Activated CD4-positive, alpha-beta T cell treated with anti-CD3 and anti-CD28 coated beads for 36 hours (primary cell): ENCODE results near the gene EPG5. TPM values are rescaled to one million over a fixed set of nuclear protein-coding genes. Genes with fewer than 3 reads are reported as not detected.
"Not testable (repeated sequence)": the region's sequence is repeated elsewhere in the genome, so short reads cannot be mapped to it uniquely, and the experiment has no call there.

Experiments used
- ATAC-seq: fragments of 200-7000 bp; cut with Tn5 transposase; one replicate; pipeline ENCODE4 v1.10.0; 2021; ENCODE audit warnings: mild to moderate bottlenecking, moderate library complexity
- CTCF ChIA-PET: fragments of 350-600 bp; sonication (Branson Sonifier 250); formaldehyde crosslinking; loops from one replicate; lab custom pipeline; 2021; ENCODE audit warnings: antibody characterized with exemption; lab: Charles Lee
- POLR2A ChIA-PET: fragments of 350-600 bp; sonication (Branson Sonifier 250); formaldehyde crosslinking; loops from one replicate; lab custom pipeline; 2021; ENCODE audit warnings: antibody characterized with exemption, inconsistent platforms; lab: Charles Lee
- DNase-seq: peaks from one replicate; pipeline ENCODE4 v3.0.0-alpha.2; 2020
- H3K27ac Mint-ChIP-seq: one replicate; pipeline ENCODE4 v1.8.0; 2021; ENCODE audit warnings: mixed read lengths
- H3K27me3 Mint-ChIP-seq: one replicate; pipeline ENCODE4 v1.8.0; 2021; ENCODE audit warnings: mixed read lengths
- H3K36me3 Mint-ChIP-seq: one replicate; pipeline ENCODE4 v1.8.0; 2021; ENCODE audit warnings: low read depth, mixed read lengths
- H3K4me1 Mint-ChIP-seq: one replicate; pipeline ENCODE4 v1.8.0; 2021; ENCODE audit warnings: mixed read lengths
- H3K4me3 Mint-ChIP-seq: one replicate; pipeline ENCODE4 v1.8.0; 2021; ENCODE audit warnings: mild to moderate bottlenecking, moderate library complexity, mixed read lengths
- H3K9me3 Mint-ChIP-seq: one replicate; pipeline ENCODE4 v1.8.0; 2021; ENCODE audit warnings: low read depth, mixed read lengths
- intact Hi-C, 2 experiments: fragments of 100-400 bp; cut with DNase I in 1 of 2; cut with micrococcal nuclease in 1 of 2; formaldehyde crosslinking; loops; one replicate each; pipeline versions ENCODE4 v1.14.2 to v1.15.1; 2022 to 2024; cut with DNase I, micrococcal nuclease
- total RNA-seq, 2 experiments: library from RNA; stranded (reverse); gene quantifications; one replicate each; pipeline ENCODE4 v1.2.3, GENCODE V29; 2021

EPG5 gene
- total RNA-seq, 2 experiments from 2014 or later, result 13.6 to 14.5 TPM

DNA sequence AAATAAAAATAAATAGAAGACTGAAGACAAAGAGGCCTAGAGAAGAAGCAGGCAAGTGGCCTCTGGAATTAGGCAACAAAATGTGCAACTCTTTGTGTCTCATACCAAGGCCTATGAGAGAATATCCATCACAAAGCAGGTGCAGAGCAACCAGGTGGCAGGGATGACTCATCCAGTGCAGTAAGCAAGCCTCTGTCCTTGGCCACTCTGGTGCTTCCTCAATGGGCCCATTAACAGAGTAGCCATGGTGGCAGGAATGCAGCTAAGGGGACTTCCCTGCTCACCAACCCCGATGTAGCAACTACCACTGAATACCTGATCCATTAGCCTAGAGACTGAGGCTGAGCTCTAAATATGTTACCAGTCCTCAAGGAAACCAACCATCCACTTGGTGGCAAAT, 11.0 kb upstream of the EPG5 start:
- intact Hi-C loops, result no loop called here
- no peaks in the 10 kb centered on the region for H3K27me3 Mint-ChIP-seq
- H3K4me3 Mint-ChIP-seq, result no peak overlapping the region
- ATAC-seq (no peak), DNase-seq (no peak)
- no peaks in the 10 kb centered on the region for H3K9me3 Mint-ChIP-seq
- H3K27ac Mint-ChIP-seq, result no peak overlapping the region
- H3K4me1 Mint-ChIP-seq, result peaks cover 11% of the 10 kb centered on the region
- ChIA-PET CTCF (interaction anchor here (1.5 kb wide), 1 partner anchor 96 kb away, joined by 7 read pairs; no protein-coding TSS in a partner anchor), POLR2A (no interaction called here)
- no peaks in the 10 kb centered on the region for H3K36me3 Mint-ChIP-seq

GRCh38 chr18:45976974-45977373, 9.8 kb upstream of the EPG5 start:
- H3K9me3 Mint-ChIP-seq, result no peaks in the 10 kb centered on the region
- DNase-seq (no peak), ATAC-seq (no peak)
- no peaks in the 10 kb centered on the region for H3K27me3 Mint-ChIP-seq
- intact Hi-C loops, result no loop called here
- ChIA-PET CTCF (interaction anchor here (1.2 kb wide), 1 partner anchor 313 kb away, joined by 3 read pairs; no protein-coding TSS in a partner anchor), POLR2A (no interaction called here)
- H3K27ac Mint-ChIP-seq, result no peak overlapping the region
- peaks cover 11% of the 10 kb centered on the region for H3K4me1 Mint-ChIP-seq
- H3K36me3 Mint-ChIP-seq, result no peaks in the 10 kb centered on the region
- no peak overlapping the region for H3K4me3 Mint-ChIP-seq

- Mint-ChIP-seq H3K9me3 (no peaks in the 10 kb centered on the region), H3K27me3 (no peaks in the 10 kb centered on the region), H3K36me3 (no peaks in the 10 kb centered on the region), H3K4me1 (peaks cover 11% of the 10 kb centered on the region), H3K4me3 (no peak overlapping the region), H3K27ac (no peak overlapping the region)
- no peak for DNase-seq
- CTCF ChIA-PET, result interaction anchor here (1.2 kb wide), 1 partner anchor 313 kb away, joined by 3 read pairs; no protein-coding TSS in a partner anchor
- no peak for ATAC-seq
- POLR2A ChIA-PET, result no interaction called here
- intact Hi-C loops, result no loop called here
Measured at GRCh38 chr18:45976566-45976965, 9.4 kb upstream of the EPG5 start.

DNA sequence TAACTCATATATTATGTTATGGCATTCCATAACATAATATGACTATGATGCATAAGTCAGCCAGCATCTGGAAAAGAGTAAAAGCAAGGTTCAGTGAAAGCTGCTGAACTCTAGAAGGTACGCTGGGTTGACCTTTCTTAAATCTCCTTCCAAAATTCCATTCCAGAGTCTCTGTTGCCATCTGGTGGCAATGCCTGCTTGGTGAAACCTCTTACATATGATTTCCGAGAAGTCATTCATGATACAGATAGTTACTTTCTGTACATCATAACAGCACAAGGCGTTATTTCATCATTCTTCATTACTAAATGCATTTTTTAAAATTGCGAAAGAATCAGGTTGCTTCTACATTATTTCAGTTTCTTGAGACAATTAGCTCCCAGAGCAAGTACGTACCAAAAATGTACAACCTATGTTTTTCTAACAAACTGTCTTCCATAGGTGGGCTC, 7.0 kb upstream of the EPG5 start:
- H3K27ac Mint-ChIP-seq, result peak overlapping the region; percentile 89
- POLR2A ChIA-PET, result no interaction called here
- H3K4me3 Mint-ChIP-seq, result no peak overlapping the region
- H3K9me3 Mint-ChIP-seq, result no peaks in the 10 kb centered on the region
- DNase-seq (peak; percentile 83), ATAC-seq (peak; percentile 90)
- intact Hi-C loops, result loop anchor here (1.0 to 5.0 kb wide), 14 partner anchors 23 to 353 kb away; partner anchors contain the start of gene PSTPIP2 (in 1 of the 2)
- H3K27me3 Mint-ChIP-seq, result no peaks in the 10 kb centered on the region
- peaks cover 11% of the 10 kb centered on the region for H3K4me1 Mint-ChIP-seq
- no peaks in the 10 kb centered on the region for H3K36me3 Mint-ChIP-seq
- CTCF ChIA-PET, result interaction anchor here (0.7 to 4.0 kb wide), 11 partner anchors 11 to 320 kb away, joined by 3 to 15 read pairs (median 4); no protein-coding TSS in a partner anchor

DNA sequence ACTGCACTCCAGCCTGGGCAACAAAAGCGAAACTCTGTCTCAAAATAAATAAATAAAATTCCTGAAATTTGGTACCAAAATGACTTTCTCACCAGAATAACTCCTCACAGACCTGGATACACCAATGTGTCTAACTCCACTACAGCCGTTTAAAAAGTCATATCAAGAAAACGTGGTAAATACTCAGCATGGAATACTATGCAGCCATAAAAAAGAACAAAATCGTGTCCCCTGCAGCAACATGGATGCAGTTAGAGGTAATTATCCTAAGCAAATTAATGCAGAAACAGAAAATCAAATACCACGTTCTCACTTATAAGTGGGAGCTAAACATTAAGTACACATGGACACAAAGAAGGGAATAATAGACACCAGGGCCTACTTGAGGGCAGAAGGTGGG, 2.2 kb downstream of the EPG5 start:
- H3K4me3 Mint-ChIP-seq, H3K9me3 Mint-ChIP-seq, ATAC-seq, H3K27me3 Mint-ChIP-seq, DNase-seq, POLR2A ChIA-PET, intact Hi-C loops, H3K27ac Mint-ChIP-seq: not testable (repeated sequence)
- Mint-ChIP-seq H3K4me1 (peaks cover 52% of the 10 kb centered on the region), H3K36me3 (peaks cover 23% of the 10 kb centered on the region)
- CTCF ChIA-PET, result interaction anchor here (1.1 kb wide), 1 partner anchor 107 kb away, joined by 3 read pairs; the partner anchor contains the start of gene PSTPIP2

DNA sequence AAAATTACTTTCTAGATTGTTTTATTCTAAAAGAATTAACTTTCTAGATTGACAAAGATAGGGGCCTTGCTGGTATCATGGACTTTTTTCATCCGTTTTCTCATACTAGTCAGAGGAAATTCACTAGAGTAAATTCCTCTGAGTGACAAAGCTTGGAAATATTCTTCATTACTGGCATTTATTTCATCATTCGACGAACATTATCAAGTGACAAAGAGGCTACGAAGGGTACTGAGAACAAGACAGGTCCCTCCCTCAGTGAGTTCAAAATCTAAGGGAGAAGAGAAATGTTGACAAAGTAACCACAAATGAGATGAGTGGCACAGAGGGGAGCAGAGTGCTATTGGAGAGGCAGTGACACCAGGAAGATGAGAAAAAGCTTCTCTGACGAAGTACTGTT, 4.3 kb downstream of the EPG5 start:
- H3K4me3 Mint-ChIP-seq, result peak overlapping the region; percentile 11
- intact Hi-C loops, result no loop called here
- no peaks in the 10 kb centered on the region for H3K27me3 Mint-ChIP-seq
- H3K27ac Mint-ChIP-seq, result peak overlapping the region; percentile 83
- peak; percentile 24 for DNase-seq
- ATAC-seq, result peak; percentile 33
- peaks cover 57% of the 10 kb centered on the region for H3K4me1 Mint-ChIP-seq
- H3K9me3 Mint-ChIP-seq, result no peaks in the 10 kb centered on the region
- ChIA-PET CTCF (interaction anchor here (0.7 to 2.5 kb wide), 8 partner anchors 11 to 111 kb away, joined by 3 to 15 read pairs (median 4); no protein-coding TSS in a partner anchor), POLR2A (interaction anchor here (1.0 kb wide), 1 partner anchor 211 kb away, joined by 3 read pairs; a partner anchor contains a TSS)
- peaks cover 23% of the 10 kb centered on the region for H3K36me3 Mint-ChIP-seq

DNA sequence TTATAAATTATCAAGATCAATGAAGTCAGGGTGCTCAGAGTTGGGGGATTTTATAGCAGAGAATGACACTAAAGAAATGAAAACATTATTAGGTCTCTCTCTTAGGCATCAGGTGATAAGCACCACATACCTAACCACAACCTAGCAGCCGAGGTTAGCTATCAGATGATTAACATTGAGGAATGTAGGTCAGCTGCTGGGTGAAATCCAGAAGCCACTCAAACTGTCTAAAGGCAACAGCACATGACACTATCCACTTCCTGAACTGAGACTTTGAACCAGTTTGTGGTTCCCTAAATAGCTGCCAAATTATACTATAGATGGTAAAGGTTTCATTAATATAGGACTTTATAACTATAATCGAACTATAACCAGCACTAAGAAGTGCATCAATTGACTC, 4.7 kb downstream of the EPG5 start:
- peaks cover 23% of the 10 kb centered on the region for H3K36me3 Mint-ChIP-seq
- ATAC-seq, result peak; percentile 18
- DNase-seq, result peak; percentile 34
- H3K4me1 Mint-ChIP-seq, result peaks cover 60% of the 10 kb centered on the region
- peak overlapping the region; percentile 68 for H3K27ac Mint-ChIP-seq
- CTCF ChIA-PET, result interaction anchor here (0.6 to 2.5 kb wide), 9 partner anchors 10 to 111 kb away, joined by 3 to 15 read pairs (median 3); no protein-coding TSS in a partner anchor
- no peaks in the 10 kb centered on the region for H3K9me3 Mint-ChIP-seq
- no peak overlapping the region for H3K4me3 Mint-ChIP-seq
- intact Hi-C loops, result no loop called here
- no peaks in the 10 kb centered on the region for H3K27me3 Mint-ChIP-seq
- POLR2A ChIA-PET, result interaction anchor here (0.6 to 1.0 kb wide), 2 partner anchors 211 to 297 kb away, joined by 3 to 4 read pairs; a partner anchor contains a TSS

DNA sequence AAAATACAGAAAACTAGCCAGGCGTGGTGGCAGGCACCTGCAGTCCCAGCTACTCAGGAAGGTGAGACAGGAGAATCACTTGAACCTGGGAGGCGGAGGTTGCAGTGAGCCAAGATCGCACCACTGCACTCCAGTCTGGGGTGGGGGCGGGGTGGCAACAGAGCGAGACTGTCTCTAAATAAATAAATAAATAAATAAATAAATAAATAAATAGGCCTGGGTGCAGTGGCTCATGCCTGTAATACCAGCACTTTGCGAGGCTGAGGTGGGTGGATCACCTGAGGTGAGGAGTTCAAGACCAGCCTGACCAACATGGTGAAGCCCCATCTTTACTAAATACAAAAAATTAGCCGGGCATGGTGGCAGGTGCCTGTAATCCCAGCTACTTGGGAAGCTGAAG, 7.6 kb downstream of the EPG5 start:
- ATAC-seq, CTCF ChIA-PET, intact Hi-C loops, DNase-seq, H3K27ac Mint-ChIP-seq, H3K27me3 Mint-ChIP-seq, POLR2A ChIA-PET, H3K9me3 Mint-ChIP-seq, H3K4me3 Mint-ChIP-seq: not testable (repeated sequence)
- peaks cover 51% of the 10 kb centered on the region for H3K4me1 Mint-ChIP-seq
- peaks cover 25% of the 10 kb centered on the region for H3K36me3 Mint-ChIP-seq

DNA sequence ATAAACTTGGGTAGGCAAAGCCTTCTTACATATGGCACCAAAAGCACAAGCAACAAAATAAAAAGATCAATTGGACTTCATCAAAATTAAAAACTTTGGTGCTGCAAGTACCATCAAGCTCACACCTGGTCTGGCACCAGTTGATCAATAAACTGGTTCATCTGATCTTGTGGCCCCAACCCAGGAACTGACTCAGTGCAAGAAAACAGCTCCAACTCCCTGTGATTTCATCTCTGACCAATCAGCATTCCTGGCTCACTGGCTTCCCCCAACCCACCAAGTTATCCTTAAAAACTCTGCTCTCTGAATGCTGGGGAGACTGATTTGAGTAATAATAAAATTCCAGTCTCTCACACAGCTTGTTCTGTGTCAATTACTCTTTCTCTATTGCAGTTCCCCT, 8.4 kb downstream of the EPG5 start:
- DNase-seq (no peak), ATAC-seq (no peak)
- intact Hi-C loops, result no loop called here
- ChIA-PET POLR2A (no interaction called here), CTCF (interaction anchor here (0.6 to 1.0 kb wide), 3 partner anchors 11 to 115 kb away, joined by 3 read pairs; no protein-coding TSS in a partner anchor)
- peaks cover 32% of the 10 kb centered on the region for H3K36me3 Mint-ChIP-seq
- H3K9me3 Mint-ChIP-seq, result no peaks in the 10 kb centered on the region
- no peak overlapping the region for H3K4me3 Mint-ChIP-seq
- peaks cover 54% of the 10 kb centered on the region for H3K4me1 Mint-ChIP-seq
- no peak overlapping the region for H3K27ac Mint-ChIP-seq
- H3K27me3 Mint-ChIP-seq, result no peaks in the 10 kb centered on the region

DNA sequence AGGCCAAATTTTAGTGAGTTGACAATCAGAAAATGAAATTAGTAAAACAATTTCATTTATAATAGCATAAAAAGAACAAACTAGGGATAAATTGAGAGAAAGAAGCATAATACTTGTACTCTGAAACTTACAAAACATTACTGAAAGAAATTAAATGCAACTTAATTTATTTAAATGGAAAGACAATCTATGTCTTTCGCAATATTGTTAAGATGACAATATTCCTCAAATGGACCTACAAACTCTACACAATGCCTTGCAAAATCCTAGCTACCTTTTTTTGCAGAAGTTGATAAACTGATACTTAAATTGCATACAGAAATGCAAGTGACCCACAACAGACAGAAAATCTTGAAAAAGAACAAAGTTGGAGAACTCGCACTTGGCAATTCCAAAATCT, 9.1 kb downstream of the EPG5 start:
- Mint-ChIP-seq H3K27me3 (no peaks in the 10 kb centered on the region), H3K9me3 (no peaks in the 10 kb centered on the region), H3K4me3 (no peak overlapping the region), H3K4me1 (peaks cover 47% of the 10 kb centered on the region), H3K36me3 (peaks cover 36% of the 10 kb centered on the region), H3K27ac (no peak overlapping the region)
- ChIA-PET POLR2A (no interaction called here), CTCF (interaction anchor here (0.6 to 1.0 kb wide), 2 partner anchors 12 to 116 kb away, joined by 3 read pairs; no protein-coding TSS in a partner anchor)
- DNase-seq, result no peak
- intact Hi-C loops, result no loop called here
- no peak for ATAC-seq

DNA sequence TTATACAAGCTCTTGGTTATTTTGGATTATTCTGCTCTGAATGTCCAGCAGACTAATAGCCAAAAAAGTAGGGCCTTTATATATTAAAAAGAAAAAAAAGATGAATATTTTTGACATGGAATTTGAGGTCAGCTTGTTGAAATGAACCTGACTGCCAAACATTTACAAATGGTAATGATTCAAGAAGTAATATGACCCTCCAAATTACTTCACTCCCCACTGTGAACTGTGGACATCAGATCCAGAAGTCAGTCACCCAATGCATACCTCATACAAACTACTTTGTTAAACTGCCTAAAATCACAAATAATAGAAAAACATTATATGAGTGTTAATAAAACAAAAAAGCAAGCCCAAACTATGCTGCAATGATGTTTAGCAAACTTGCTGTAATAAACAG, 10.0 kb downstream of the EPG5 start:
- Mint-ChIP-seq H3K27ac (no peak overlapping the region), H3K4me3 (no peak overlapping the region), H3K9me3 (no peaks in the 10 kb centered on the region), H3K27me3 (no peaks in the 10 kb centered on the region), H3K36me3 (peaks cover 35% of the 10 kb centered on the region), H3K4me1 (peaks cover 43% of the 10 kb centered on the region)
- DNase-seq (no peak), ATAC-seq (no peak)
- intact Hi-C loops, result no loop called here
- CTCF ChIA-PET, result interaction anchor here (1.0 kb wide), 1 partner anchor 44 kb away, joined by 3 read pairs; no protein-coding TSS in a partner anchor
- POLR2A ChIA-PET, result no interaction called here
